GM21528 (cell line): Measurements from ENCODE around the gene WDFY4.
A peak's percentile ranks its signal among the peaks of the same experiment; 100 is the strongest.
"Not testable (repeated sequence)": the region's sequence is repeated elsewhere in the genome, so short reads cannot be mapped to it uniquely, and the experiment has no call there.

ENCODE experiments used
- ATAC-seq: cut with Tn5 transposase; IDR thresholded peaks from one replicate; pipeline ENCODE4 v1.9.1; 2021; ENCODE audit warnings: mild to moderate bottlenecking, moderate library complexity; ENCODE audit not compliant: unreplicated experiment, low FRiP score

Gene WDFY4

GRCh38 chr10:48684792-48685623, at the start of gene WDFY4:
Gene WDFY4 (plus strand): TSS chr10:48684873. CDS start chr10:48709733, 24,860 bp downstream.
- peak; percentile 68 for ATAC-seq

GRCh38 chr10:48634984-48635557, 49.6 kb upstream of the WDFY4 start:
- no peak for ATAC-seq

DNA sequence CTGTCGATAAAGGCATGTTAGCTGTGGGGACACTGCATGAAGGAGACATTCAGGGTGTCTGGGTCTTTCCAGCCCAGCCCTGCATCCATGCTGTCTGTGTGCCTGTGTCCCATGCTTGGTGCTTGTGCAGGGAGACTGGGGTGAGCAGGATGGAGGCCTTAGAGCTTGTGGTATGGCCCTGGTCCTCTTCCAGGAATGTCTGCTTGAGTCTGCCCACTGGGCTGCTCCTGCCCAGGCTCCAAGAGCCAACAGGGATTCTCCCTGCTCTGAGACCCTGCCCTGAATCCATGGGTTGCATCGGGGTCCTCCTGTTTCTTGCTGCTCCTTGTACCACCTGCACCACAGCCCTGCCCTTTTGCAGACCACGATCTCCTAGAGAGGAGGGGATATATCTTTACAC, 48.4 kb upstream of the WDFY4 start:
- ATAC-seq: no peak

- no peak for ATAC-seq
Measured at GRCh38 chr10:48636901-48637300, 47.8 kb upstream of the WDFY4 start.

DNA sequence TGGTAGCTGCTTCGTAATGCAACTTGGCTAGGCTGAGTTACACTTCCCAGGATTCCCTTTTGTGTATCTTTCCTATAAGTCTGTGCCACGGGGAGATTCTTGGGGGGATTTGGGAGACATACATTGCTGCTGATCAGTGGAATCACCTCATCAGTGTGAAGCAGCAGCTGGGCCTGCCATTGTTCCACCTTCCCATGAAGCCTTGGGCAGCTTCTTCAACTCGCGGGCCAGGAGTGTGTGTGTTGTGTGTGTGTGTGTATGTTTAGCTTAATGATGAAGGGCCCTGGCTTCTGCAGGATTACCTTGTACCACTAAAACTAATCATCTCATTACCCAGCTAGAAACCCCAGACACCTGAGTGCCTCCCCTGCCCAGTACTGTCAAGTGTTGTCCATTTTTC, 46.5 kb upstream of the WDFY4 start:
- no peak for ATAC-seq

GRCh38 chr10:48638739-48639527, 45.7 kb upstream of the WDFY4 start:
- no peak for ATAC-seq

- no peak for ATAC-seq
Measured at GRCh38 chr10:48639632-48640031, 45.0 kb upstream of the WDFY4 start.

- ATAC-seq: no peak
Measured at GRCh38 chr10:48640326-48640725, 44.3 kb upstream of the WDFY4 start.

- not testable (repeated sequence) for ATAC-seq
Measured at GRCh38 chr10:48641099-48641690, 43.5 kb upstream of the WDFY4 start.

- ATAC-seq: no peak
Measured at GRCh38 chr10:48645600-48645999, 39.1 kb upstream of the WDFY4 start.

DNA sequence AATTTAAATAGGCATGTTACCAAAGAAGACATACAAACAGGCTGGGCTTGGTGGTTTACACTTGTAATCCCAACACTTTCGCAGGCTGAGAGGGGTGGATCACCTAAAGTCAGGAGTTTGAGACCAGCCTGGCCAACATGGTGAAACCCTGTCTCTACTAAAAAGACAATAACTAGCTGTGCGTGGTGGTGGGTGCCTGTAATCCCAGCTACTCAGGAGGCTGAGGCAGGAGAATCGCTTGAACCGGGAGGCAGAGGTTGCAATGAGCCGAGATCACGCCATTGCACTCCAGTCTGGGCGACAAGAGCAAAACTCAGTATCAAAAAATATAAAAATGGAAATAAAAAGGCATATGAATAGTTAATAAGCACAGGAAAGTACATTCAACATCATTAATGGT, 37.6 kb upstream of the WDFY4 start:
- not testable (repeated sequence) for ATAC-seq

- ATAC-seq: no peak
Measured at GRCh38 chr10:48648172-48648942, 36.3 kb upstream of the WDFY4 start.

DNA sequence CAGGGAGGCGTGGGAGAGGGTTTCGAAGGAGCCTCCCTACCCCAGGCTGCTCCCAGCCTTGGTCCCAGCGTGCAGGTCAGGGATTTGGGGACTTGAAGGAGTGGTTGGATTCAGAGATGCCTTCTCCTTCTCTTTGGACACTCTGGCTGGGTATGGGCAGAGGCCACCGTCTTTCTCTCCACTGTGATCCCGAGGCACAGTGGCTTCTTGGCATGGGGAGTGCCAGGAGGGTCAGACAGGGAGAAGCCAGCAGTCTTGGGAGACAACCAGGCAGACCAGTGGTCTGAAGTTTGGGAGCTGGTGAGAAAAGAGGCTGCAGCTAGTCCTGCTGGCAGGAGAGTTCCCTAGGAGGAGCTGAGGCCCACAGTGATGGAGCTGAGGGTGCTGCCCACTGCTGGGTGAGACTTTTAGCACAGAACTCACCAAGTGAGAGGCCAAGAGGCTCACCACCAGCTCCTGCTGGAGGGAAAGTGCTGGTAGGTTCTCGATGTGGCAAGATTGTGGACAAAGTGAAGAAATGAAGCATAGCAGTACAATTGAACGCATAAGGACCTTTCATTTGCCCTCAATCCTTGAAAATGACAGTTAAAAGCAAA, 35.2 kb upstream of the WDFY4 start:
- ATAC-seq: no peak

- no peak for ATAC-seq
Measured at GRCh38 chr10:48651293-48651692, 33.4 kb upstream of the WDFY4 start.

DNA sequence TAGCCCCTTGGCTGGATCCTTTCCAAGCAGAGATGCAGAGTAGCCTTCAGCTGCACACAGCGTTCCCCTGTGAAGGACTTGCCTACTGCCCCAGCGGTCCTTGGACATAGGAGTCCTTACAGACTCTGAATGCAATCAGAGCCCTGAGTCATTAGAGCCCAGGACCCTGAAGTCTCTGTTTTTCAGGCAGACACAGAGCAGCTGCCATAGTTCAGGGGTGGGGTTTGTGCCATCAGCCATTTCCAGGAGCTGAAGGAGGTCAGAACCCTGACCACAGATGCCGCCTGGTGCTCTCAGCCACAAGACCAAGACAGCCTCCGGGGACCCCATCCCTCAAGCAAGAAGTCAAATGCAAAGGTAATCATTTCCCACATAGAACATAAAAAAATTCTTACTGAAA, 32.8 kb upstream of the WDFY4 start:
- ATAC-seq: no peak

DNA sequence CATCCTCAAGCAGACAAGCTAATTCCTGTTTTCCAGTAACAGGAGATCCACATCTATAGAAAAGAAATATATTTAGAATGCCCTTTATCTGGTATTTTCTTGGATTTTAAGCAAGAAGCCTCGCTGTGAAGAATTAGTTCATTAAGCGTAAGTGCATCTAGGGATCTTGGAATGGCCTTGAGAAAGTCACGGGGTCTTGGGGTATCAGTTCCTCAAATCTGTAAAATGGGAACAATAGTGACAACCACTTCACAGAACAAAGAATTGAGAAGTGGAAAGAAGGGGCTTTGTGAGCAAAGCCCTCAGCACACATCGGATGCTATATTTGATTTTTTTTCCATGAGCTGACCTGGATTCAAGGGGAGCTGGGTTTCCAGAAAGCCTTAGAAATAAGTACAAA, 32.3 kb upstream of the WDFY4 start:
- no peak for ATAC-seq

GRCh38 chr10:48653347-48653746, 31.3 kb upstream of the WDFY4 start:
- ATAC-seq: no peak

GRCh38 chr10:48653944-48654698, 30.6 kb upstream of the WDFY4 start:
- ATAC-seq: no peak
